Uterus (tissue), 2 donors: ENCODE data around the gene EVA1C.

Experiments
- POLR2A ChIP-seq, 2 donors: fragments of 450-650 bp; IDR thresholded peaks; one replicate each; pipeline ENCODE4 v1.6.1; 2016; ENCODE audit warnings: antibody characterized with exemption in 2 of 2, mild to moderate bottlenecking in 1 of 2, moderate library complexity in 1 of 2
- TF ChIP-seq, protein P1 (sequence below), 4 experiments: fragments of 200-600 bp in 2 of 4; fragments of 450-650 bp in 2 of 4; sonication (generic) in 2 of 4; IDR thresholded peaks; one replicate each; pipeline ENCODE4 v1.5.1; 2016 to 2019; ENCODE audit warnings: antibody characterized with exemption in 4 of 4, mild to moderate bottlenecking in 2 of 4, moderate library complexity in 1 of 4

DNA sequence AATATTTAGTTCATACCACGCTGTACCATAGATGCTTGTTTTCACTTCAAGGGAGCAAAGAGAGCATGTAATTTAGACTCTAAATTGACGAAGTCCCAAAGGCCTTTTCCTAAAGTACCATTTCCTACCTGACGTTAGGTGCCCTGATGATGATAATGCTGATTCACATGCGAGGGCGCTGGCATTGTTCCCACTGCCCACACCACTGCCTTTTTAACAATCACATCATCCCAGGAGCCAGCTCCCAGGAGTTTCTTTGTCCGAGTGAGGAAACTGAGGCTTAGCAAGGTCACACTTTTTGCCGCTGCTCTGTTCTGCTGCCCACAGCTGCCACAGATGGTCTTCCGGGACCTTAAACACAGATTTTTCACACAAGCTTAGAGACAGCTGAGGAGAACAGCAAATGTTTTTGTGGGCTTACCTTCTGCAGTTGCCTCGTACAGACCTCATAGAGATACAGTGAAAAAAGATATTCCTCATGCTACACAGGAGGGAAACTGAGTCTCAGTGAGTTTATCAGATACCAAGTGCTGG, 69.4 kb downstream of the EVA1C start:
- TF ChIP-seq, protein P1, sequence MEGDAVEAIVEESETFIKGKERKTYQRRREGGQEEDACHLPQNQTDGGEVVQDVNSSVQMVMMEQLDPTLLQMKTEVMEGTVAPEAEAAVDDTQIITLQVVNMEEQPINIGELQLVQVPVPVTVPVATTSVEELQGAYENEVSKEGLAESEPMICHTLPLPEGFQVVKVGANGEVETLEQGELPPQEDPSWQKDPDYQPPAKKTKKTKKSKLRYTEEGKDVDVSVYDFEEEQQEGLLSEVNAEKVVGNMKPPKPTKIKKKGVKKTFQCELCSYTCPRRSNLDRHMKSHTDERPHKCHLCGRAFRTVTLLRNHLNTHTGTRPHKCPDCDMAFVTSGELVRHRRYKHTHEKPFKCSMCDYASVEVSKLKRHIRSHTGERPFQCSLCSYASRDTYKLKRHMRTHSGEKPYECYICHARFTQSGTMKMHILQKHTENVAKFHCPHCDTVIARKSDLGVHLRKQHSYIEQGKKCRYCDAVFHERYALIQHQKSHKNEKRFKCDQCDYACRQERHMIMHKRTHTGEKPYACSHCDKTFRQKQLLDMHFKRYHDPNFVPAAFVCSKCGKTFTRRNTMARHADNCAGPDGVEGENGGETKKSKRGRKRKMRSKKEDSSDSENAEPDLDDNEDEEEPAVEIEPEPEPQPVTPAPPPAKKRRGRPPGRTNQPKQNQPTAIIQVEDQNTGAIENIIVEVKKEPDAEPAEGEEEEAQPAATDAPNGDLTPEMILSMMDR (IDR thresholded peaks at IDR 0.05): no peak
- TF ChIP-seq POLR2A (IDR thresholded peaks at IDR 0.05): no peak
